H9 (cell line): ENCODE measurements around the gene ARHGAP15. TPM values are rescaled to one million over a fixed set of nuclear protein-coding genes. Genes with fewer than 3 reads are reported as not detected.

Experiments
- DNase-seq: peaks from one replicate; pipeline ENCODE4 v3.0.0-alpha.2; 2017
- H2AFZ ChIP-seq: one replicate; pipeline ENCODE4 v1.6.1; 2013; ENCODE audit warnings: mild to moderate bottlenecking, low read length, control low read depth, moderate library complexity
- H2AK5ac ChIP-seq: 2 replicates; pipeline ENCODE4 v1.6.1; 2013; ENCODE audit warnings: low read length, control low read depth, mixed read lengths; ENCODE audit not compliant: insufficient read length
- H2BK120ac ChIP-seq: one replicate; pipeline ENCODE4 v1.6.1; 2013; ENCODE audit warnings: low read depth, mild to moderate bottlenecking, low read length, control low read depth, inconsistent platforms; ENCODE audit not compliant: poor library complexity, severe bottlenecking
- H2BK12ac ChIP-seq: 2 replicates; pipeline ENCODE4 v1.6.1; 2013; ENCODE audit warnings: low read length, control low read depth, mixed read lengths, low read depth; ENCODE audit not compliant: insufficient read length
- H2BK15ac ChIP-seq: 2 replicates; pipeline ENCODE4 v1.6.1; 2013; ENCODE audit warnings: low read depth, low read length, control low read depth
- H2BK20ac ChIP-seq: one replicate; pipeline ENCODE4 v1.6.1; 2013; ENCODE audit warnings: low read depth, mild to moderate bottlenecking, low read length, control low read depth, inconsistent platforms; ENCODE audit not compliant: poor library complexity, severe bottlenecking
- H2BK5ac ChIP-seq: 2 replicates; pipeline ENCODE4 v1.6.1; 2013; ENCODE audit warnings: low read length, control low read depth, mixed read lengths; ENCODE audit not compliant: insufficient read length
- H3K14ac ChIP-seq: 2 replicates; pipeline ENCODE4 v1.6.1; 2013; ENCODE audit warnings: low read length, control low read depth; ENCODE audit not compliant: insufficient read depth
- H3K18ac ChIP-seq: 2 replicates; pipeline ENCODE4 v1.6.1; 2013; ENCODE audit warnings: low read depth, mild to moderate bottlenecking, mixed read lengths, low read length, control low read depth; ENCODE audit not compliant: insufficient read length
- H3K23ac ChIP-seq: 2 replicates; pipeline ENCODE4 v1.6.1; 2013; ENCODE audit warnings: low read length, control low read depth, mixed read lengths, low read depth; ENCODE audit not compliant: insufficient read length
- H3K23me2 ChIP-seq: 2 replicates; pipeline ENCODE4 v1.6.1; 2013; ENCODE audit warnings: low read depth, mild to moderate bottlenecking, mixed read lengths, low read length, control low read depth; ENCODE audit not compliant: insufficient read length, poor library complexity, severe bottlenecking
- H3K27ac ChIP-seq: 2 replicates; pipeline ENCODE4 v1.5.1; 2013; ENCODE audit warnings: low read length, control low read depth, mixed read lengths, low read depth; ENCODE audit not compliant: insufficient read length
- H3K27me3 ChIP-seq: 2 replicates; pipeline ENCODE4 v1.6.1; 2013; ENCODE audit warnings: low read length, control low read depth, inconsistent platforms; ENCODE audit not compliant: insufficient read depth
- H3K4ac ChIP-seq: 2 replicates; pipeline ENCODE4 v1.6.1; 2013; ENCODE audit warnings: low read depth, mild to moderate bottlenecking, control low read depth, inconsistent platforms, low read length, moderate library complexity
- H3K4me1 ChIP-seq: 2 replicates; pipeline ENCODE4 v1.6.1; 2013; ENCODE audit warnings: low read length, control low read depth, inconsistent platforms; ENCODE audit not compliant: insufficient read depth
- H3K4me2 ChIP-seq: 2 replicates; pipeline ENCODE4 v1.6.1; 2013; ENCODE audit warnings: low read length, control low read depth, mixed read lengths; ENCODE audit not compliant: insufficient read length, insufficient read depth
- H3K56ac ChIP-seq: 2 replicates; pipeline ENCODE4 v1.6.1; 2013; ENCODE audit warnings: low read depth, mild to moderate bottlenecking, mixed read lengths, low read length, control low read depth; ENCODE audit not compliant: insufficient read length
- H3K79me1 ChIP-seq: 2 replicates; pipeline ENCODE4 v1.6.1; 2013; ENCODE audit warnings: low read depth, mild to moderate bottlenecking, moderate library complexity, low read length, control low read depth, inconsistent platforms; ENCODE audit not compliant: insufficient read depth, poor library complexity, severe bottlenecking
- H3K79me2 ChIP-seq: 2 replicates; pipeline ENCODE4 v1.6.1; 2013; ENCODE audit warnings: low read length, control low read depth, inconsistent platforms; ENCODE audit not compliant: insufficient read depth
- H3K9ac ChIP-seq: 2 replicates; pipeline ENCODE4 v1.6.1; 2013; ENCODE audit warnings: low read length, control low read depth, mixed read lengths; ENCODE audit not compliant: insufficient read length; ENCODE audit errors: extremely low read depth
- H3K9me3 ChIP-seq: one replicate; pipeline ENCODE4 v1.6.1; 2013; ENCODE audit warnings: low read depth, low read length, inconsistent platforms; ENCODE audit not compliant: control insufficient read depth
- H3T11ph ChIP-seq: one replicate; pipeline ENCODE4 v1.6.1; 2013; ENCODE audit warnings: mild to moderate bottlenecking, low read length, control low read depth, inconsistent platforms
- H4K20me1 ChIP-seq: one replicate; pipeline ENCODE4 v1.6.1; 2013; ENCODE audit not compliant: control insufficient read depth, insufficient read length, insufficient read depth
- H4K5ac ChIP-seq: 2 replicates; pipeline ENCODE4 v1.6.1; 2013; ENCODE audit warnings: low read depth, mild to moderate bottlenecking, mixed read lengths, low read length, control low read depth; ENCODE audit not compliant: insufficient read length
- H4K8ac ChIP-seq: replicated peaks from 2 replicates; pipeline ENCODE4 v1.6.1; 2013; ENCODE audit warnings: low read length, control low read depth, mixed read lengths, low read depth; ENCODE audit not compliant: insufficient read length
- H4K91ac ChIP-seq: 2 replicates; pipeline ENCODE4 v1.6.1; 2013; ENCODE audit warnings: low read depth, mild to moderate bottlenecking, moderate library complexity, mixed read lengths, low read length, control low read depth; ENCODE audit not compliant: insufficient read length
- H3K27ac Mint-ChIP-seq, 3 experiments: 2 replicates in 2 of 3; 3 replicates in 1 of 3; pipeline ENCODE4 v1.8.0; 2020 to 2021; ENCODE audit warnings: mixed read lengths in 3 of 3, mild to moderate bottlenecking in 1 of 3, moderate library complexity in 1 of 3
- H3K27me3 Mint-ChIP-seq: 2 replicates; pipeline ENCODE4 v1.8.0; 2021; ENCODE audit warnings: low read depth, mild to moderate bottlenecking, moderate library complexity, mixed read lengths
- H3K36me3 Mint-ChIP-seq, 3 experiments: 2 replicates in 2 of 3; 3 replicates in 1 of 3; pipeline ENCODE4 v1.8.0; 2020 to 2021; ENCODE audit warnings: low read depth in 3 of 3, mixed read lengths in 3 of 3; ENCODE audit not compliant: insufficient read depth in 1 of 3
- H3K4me1 Mint-ChIP-seq, 2 experiments: 2 replicates each; pipeline ENCODE4 v1.8.0; 2020; ENCODE audit warnings: mixed read lengths in 2 of 2
- H3K4me3 Mint-ChIP-seq, 2 experiments: 2 replicates in 1 of 2; 3 replicates in 1 of 2; pipeline ENCODE4 v1.8.0; 2020 to 2021; ENCODE audit warnings: mild to moderate bottlenecking in 2 of 2, mixed read lengths in 2 of 2, moderate library complexity in 1 of 2
- H3K9me3 Mint-ChIP-seq, 2 experiments: 2 replicates in 1 of 2; 3 replicates in 1 of 2; pipeline ENCODE4 v1.8.0; 2020; ENCODE audit warnings: mild to moderate bottlenecking in 2 of 2, mixed read lengths in 2 of 2, moderate library complexity in 1 of 2
- WGBS: extraction: QIAGEN DNeasy Blood & Tissue Kit; methylation state at CpG from one replicate; pipeline ENCODE4 v1.1.7; 2013; ENCODE audit warnings: missing lambda C conversion rate, low lambda C conversion rate, mixed read lengths; ENCODE audit not compliant: insufficient read length; ENCODE audit errors: extremely low coverage; 5-methylcytosine and 5-hydroxymethylcytosine counted together
- total RNA-seq: library from RNA; stranded (reverse); gene quantifications from 2 replicates; pipeline ENCODE4 v1.2.1, GENCODE V29; 2021
- TF ChIP-seq, protein P1 (sequence below): fragments of 200-600 bp; sonication (generic); conservative IDR thresholded peaks from 3 replicates; pipeline ENCODE4 v1.8.0; 2021; ENCODE audit warnings: antibody characterized with exemption, mild to moderate bottlenecking

ARHGAP15 gene
- total RNA-seq, 1 experiment from 2014 or later: not detected

- H3K56ac ChIP-seq: no peak overlapping the region
- H3K14ac ChIP-seq: no peak overlapping the region
- no peaks in the 10 kb centered on the region for H3K79me1 ChIP-seq
- H3K36me3 Mint-ChIP-seq: no peaks in the 10 kb centered on the region
- H3K9ac ChIP-seq: no peak overlapping the region
- H3K4me2 ChIP-seq: no peak overlapping the region
- H4K91ac ChIP-seq: no peak overlapping the region
- H3K23ac ChIP-seq: no peak overlapping the region
- H3K9me3 ChIP-seq: no peaks in the 10 kb centered on the region
- no peaks in the 10 kb centered on the region for H3K79me2 ChIP-seq
- TF ChIP-seq, protein P1, sequence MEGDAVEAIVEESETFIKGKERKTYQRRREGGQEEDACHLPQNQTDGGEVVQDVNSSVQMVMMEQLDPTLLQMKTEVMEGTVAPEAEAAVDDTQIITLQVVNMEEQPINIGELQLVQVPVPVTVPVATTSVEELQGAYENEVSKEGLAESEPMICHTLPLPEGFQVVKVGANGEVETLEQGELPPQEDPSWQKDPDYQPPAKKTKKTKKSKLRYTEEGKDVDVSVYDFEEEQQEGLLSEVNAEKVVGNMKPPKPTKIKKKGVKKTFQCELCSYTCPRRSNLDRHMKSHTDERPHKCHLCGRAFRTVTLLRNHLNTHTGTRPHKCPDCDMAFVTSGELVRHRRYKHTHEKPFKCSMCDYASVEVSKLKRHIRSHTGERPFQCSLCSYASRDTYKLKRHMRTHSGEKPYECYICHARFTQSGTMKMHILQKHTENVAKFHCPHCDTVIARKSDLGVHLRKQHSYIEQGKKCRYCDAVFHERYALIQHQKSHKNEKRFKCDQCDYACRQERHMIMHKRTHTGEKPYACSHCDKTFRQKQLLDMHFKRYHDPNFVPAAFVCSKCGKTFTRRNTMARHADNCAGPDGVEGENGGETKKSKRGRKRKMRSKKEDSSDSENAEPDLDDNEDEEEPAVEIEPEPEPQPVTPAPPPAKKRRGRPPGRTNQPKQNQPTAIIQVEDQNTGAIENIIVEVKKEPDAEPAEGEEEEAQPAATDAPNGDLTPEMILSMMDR: no peak
- H4K5ac ChIP-seq: no peak overlapping the region
- H3K27ac Mint-ChIP-seq: no peak overlapping the region
- no peaks in the 10 kb centered on the region for H3K27me3 ChIP-seq
- no CpG with 5 or more reads among the region's 1 CpG for WGBS
- no peak overlapping the region for H2BK12ac ChIP-seq
- no peak overlapping the region for H2BK20ac ChIP-seq
- H2AFZ ChIP-seq: no peak overlapping the region
- H3K23me2 ChIP-seq: no peaks in the 10 kb centered on the region
- no peak overlapping the region for H4K8ac ChIP-seq
- H3K9me3 Mint-ChIP-seq: 0 out of 5 replicates have a peak, but pooled peaks cover 0 to 2% of the 10 kb centered on the region in 2 experiments
- no peak overlapping the region for H2AK5ac ChIP-seq
- no peak overlapping the region for H3K4me3 Mint-ChIP-seq
- no peak overlapping the region for H3T11ph ChIP-seq
- no peaks in the 10 kb centered on the region for H3K4me1 ChIP-seq
- no peak overlapping the region for H3K27ac ChIP-seq
- H3K4ac ChIP-seq: no peak overlapping the region
- DNase-seq: no peak
- H3K18ac ChIP-seq: no peak overlapping the region
- H3K4me1 Mint-ChIP-seq: no peaks in the 10 kb centered on the region
- H2BK120ac ChIP-seq: no peak overlapping the region
- H2BK5ac ChIP-seq: no peak overlapping the region
- no peaks in the 10 kb centered on the region for H3K27me3 Mint-ChIP-seq
- H2BK15ac ChIP-seq: no peak overlapping the region
- no peaks in the 10 kb centered on the region for H4K20me1 ChIP-seq
Measured at GRCh38 chr2:143087033-143087432, 42.2 kb upstream of the ARHGAP15 start.
